Transverse colon (tissue), 4 donors: ENCODE results near the gene PRRC2A. TPM values are rescaled to one million over a fixed set of nuclear protein-coding genes. Genes with fewer than 3 reads are reported as not detected.
"Not testable (repeated sequence)": the region's sequence is repeated elsewhere in the genome, so short reads cannot be mapped to it uniquely, and the experiment has no call there.

ENCODE experiments used
- DNase-seq: peaks from one replicate; pipeline ENCODE4 v3.0.0-alpha.2; 2019
- H3K27ac ChIP-seq, 4 donors: fragments of 200-600 bp; sonication (generic); 2 replicates each; pipeline ENCODE4 v1.5.1; 2016 to 2018; ENCODE audit warnings: inconsistent platforms in 4 of 4
- H3K27me3 ChIP-seq: fragments of 200-600 bp; sonication (generic); 2 replicates; pipeline ENCODE4 v1.5.1; 2017; ENCODE audit warnings: inconsistent platforms
- H3K36me3 ChIP-seq, 4 donors: fragments of 200-600 bp; sonication (generic); 2 replicates each; pipeline ENCODE4 v1.5.1; 2017 to 2019; ENCODE audit warnings: inconsistent platforms in 4 of 4
- H3K4me1 ChIP-seq, 4 donors: fragments of 200-600 bp; sonication (generic); 2 replicates each; pipeline ENCODE4 v1.5.1; 2017 to 2020; ENCODE audit warnings: inconsistent platforms in 4 of 4
- H3K4me3 ChIP-seq, 4 donors: fragments of 200-600 bp; sonication (generic); 1 replicate in 1 of 4; 2 replicates in 3 of 4; pipeline versions ENCODE4 v1.5.1 to v1.6.1; 2017 to 2019; ENCODE audit warnings: inconsistent platforms in 4 of 4
- H3K9me3 ChIP-seq, 2 donors: fragments of 200-600 bp; sonication (generic); 2 replicates each; pipeline ENCODE4 v1.5.1; 2017 to 2019; ENCODE audit warnings: inconsistent platforms in 2 of 2
- EP300 ChIP-seq: sonication (generic); formaldehyde crosslinking; IDR thresholded peaks from one replicate; pipeline ENCODE4 v1.6.1; 2017; ENCODE audit warnings: antibody characterized with exemption, low read depth
- POLR2A ChIP-seq: fragments of 450-650 bp; IDR thresholded peaks from one replicate; pipeline ENCODE4 v1.6.1; 2016; ENCODE audit warnings: antibody characterized with exemption, mild to moderate bottlenecking, moderate library complexity
- POLR2AphosphoS5 ChIP-seq, 3 donors: sonication (generic); formaldehyde crosslinking; IDR thresholded peaks; one replicate each; pipeline ENCODE4 v1.6.1; 2016; ENCODE audit warnings: antibody characterized with exemption in 3 of 3
- WGBS, 2 donors: methylation state at CpG; one replicate each; pipeline ENCODE4 v1.1.5; 2018; ENCODE audit warnings: low coverage in 1 of 2; 5-methylcytosine and 5-hydroxymethylcytosine counted together
- in situ Hi-C, 4 donors: fragments of 200-750 bp; cut with MboI; loops; one replicate each; pipeline versions ENCODE4 v1.15.0 to v1.15.1; 2017; ENCODE audit warnings: low sequenced_read_pairs in 3 of 4, low pct_ligation_motif_present in 1 of 4, low pct_unique_long_range_greater_than_20kb in 1 of 4
- intact Hi-C: fragments of 100-400 bp; cut with DNase I; formaldehyde crosslinking; loops from one replicate; pipeline ENCODE4 v1.15.1; 2023; ENCODE audit warnings: low total_unique reads
- total RNA-seq, 4 donors: library from RNA; depleted of rRNA; stranded (reverse); fragments of >200 nt; gene quantifications; one replicate each; pipeline ENCODE4 v1.1.0, GENCODE V29; 2016
- TF ChIP-seq, protein P1 (sequence below), 5 experiments: fragments of 200-600 bp in 3 of 5; fragments of 450-650 bp in 2 of 5; sonication (generic) in 3 of 5; IDR thresholded peaks; 1 replicate in 2 of 5; 2 replicates in 3 of 5; pipeline ENCODE4 v1.5.1; 2016 to 2017; ENCODE audit warnings: antibody characterized with exemption in 5 of 5, inconsistent platforms in 3 of 5, mild to moderate bottlenecking in 2 of 5, moderate library complexity in 1 of 5

Gene PRRC2A
- total RNA-seq, 4 donors from 2014 or later = 63.9 to 138 (median 85.8) TPM

GRCh38 chr6:31588871-31589650 is 31.5 kb upstream of the PRRC2A start:
- Histone ChIP-seq H3K4me3 (no peak overlapping the region), H3K36me3 (no peaks in the 10 kb centered on the region), H3K9me3 (no peaks in the 10 kb centered on the region), H3K27me3 (no peaks in the 10 kb centered on the region), H3K4me1 (peaks cover 0 to 21% (median 0%) of the 10 kb centered on the region in 4 donors), H3K27ac (no peak overlapping the region)
- DNase-seq = no peak
- WGBS, 2 donors = 33 to 61% methylated on average over 2 to 9 of the region's 9 CpGs
- TF ChIP-seq POLR2A (no peak), EP300 (no peak), POLR2AphosphoS5 (IDR thresholded peaks at IDR 0.05) (no peak)
- TF ChIP-seq, protein P1, sequence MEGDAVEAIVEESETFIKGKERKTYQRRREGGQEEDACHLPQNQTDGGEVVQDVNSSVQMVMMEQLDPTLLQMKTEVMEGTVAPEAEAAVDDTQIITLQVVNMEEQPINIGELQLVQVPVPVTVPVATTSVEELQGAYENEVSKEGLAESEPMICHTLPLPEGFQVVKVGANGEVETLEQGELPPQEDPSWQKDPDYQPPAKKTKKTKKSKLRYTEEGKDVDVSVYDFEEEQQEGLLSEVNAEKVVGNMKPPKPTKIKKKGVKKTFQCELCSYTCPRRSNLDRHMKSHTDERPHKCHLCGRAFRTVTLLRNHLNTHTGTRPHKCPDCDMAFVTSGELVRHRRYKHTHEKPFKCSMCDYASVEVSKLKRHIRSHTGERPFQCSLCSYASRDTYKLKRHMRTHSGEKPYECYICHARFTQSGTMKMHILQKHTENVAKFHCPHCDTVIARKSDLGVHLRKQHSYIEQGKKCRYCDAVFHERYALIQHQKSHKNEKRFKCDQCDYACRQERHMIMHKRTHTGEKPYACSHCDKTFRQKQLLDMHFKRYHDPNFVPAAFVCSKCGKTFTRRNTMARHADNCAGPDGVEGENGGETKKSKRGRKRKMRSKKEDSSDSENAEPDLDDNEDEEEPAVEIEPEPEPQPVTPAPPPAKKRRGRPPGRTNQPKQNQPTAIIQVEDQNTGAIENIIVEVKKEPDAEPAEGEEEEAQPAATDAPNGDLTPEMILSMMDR (IDR thresholded peaks at IDR 0.05) = no peak
- in situ Hi-C loops (no loop called here), intact Hi-C loops (no loop called here)

GRCh38 chr6:31590691-31591090 is 29.8 kb upstream of the PRRC2A start:
- in situ Hi-C loops = loop anchor here in 1 of 4 donors (10.0 kb wide), 1 partner anchor 46 kb away; the partner anchor contains the start of genes ATP6V1G2, DDX39B and NFKBIL1
- H3K9me3 ChIP-seq, H3K36me3 ChIP-seq, intact Hi-C loops, H3K27me3 ChIP-seq, H3K4me3 ChIP-seq, H3K27ac ChIP-seq, DNase-seq: not testable (repeated sequence)
- peaks cover 0 to 12% (median 0%) of the 10 kb centered on the region in 4 donors for H3K4me1 ChIP-seq
- WGBS, 2 donors = 85% methylated on average over 5 of the region's 5 CpGs; no CpG with 5 or more reads in 1 of the 2 donors

DNA sequence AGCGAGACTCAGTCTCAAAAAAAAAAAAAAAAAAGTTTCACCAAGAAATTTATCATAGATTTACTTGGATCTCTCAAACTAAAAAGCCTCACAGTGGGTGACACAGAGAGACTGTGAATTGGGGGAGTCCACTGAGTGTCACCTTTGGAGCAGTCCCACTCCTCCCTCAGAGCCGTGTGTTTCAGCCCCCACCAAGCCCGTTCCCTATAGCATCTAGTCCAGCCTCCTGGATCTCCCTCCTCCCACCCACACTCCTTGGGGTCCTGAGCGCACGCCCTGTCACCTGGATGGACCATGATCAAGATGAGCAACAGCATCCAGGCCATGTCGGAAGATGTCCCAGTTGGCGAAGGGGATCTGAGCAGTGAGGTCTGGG is 28.1 kb upstream of the PRRC2A start:
- 60 to 87% methylated on average over 2 to 7 of the region's 7 CpGs for WGBS, 2 donors
- intact Hi-C loops = no loop called here
- no peak for TF ChIP-seq POLR2A
- TF ChIP-seq, protein P1 (IDR thresholded peaks at IDR 0.05) = no peak
- no peak for TF ChIP-seq POLR2AphosphoS5 (IDR thresholded peaks at IDR 0.05)
- no peak for TF ChIP-seq EP300

GRCh38 chr6:31597006-31597405 is 23.5 kb upstream of the PRRC2A start:
- TF ChIP-seq, protein P1 (IDR thresholded peaks at IDR 0.05) = peak; percentile 8 to 45 (median 31)
- no peak for TF ChIP-seq POLR2A
- Histone ChIP-seq H3K4me3 (no peak overlapping the region), H3K27ac (no peak overlapping the region), H3K9me3 (no peaks in the 10 kb centered on the region), H3K36me3 (no peaks in the 10 kb centered on the region), H3K27me3 (no peaks in the 10 kb centered on the region), H3K4me1 (no peaks in the 10 kb centered on the region)
- 0 to 23% methylated on average over 1 to 2 of the region's 2 CpGs for WGBS, 2 donors
- DNase-seq = no peak
- in situ Hi-C loops (loop anchor here in 3 of 4 donors (5.0 to 10.0 kb wide), 2 partner anchors 50 to 52 kb away; partner anchors contain the start of genes ATP6V1G2 (in 3 of the 3), NFKBIL1 (in 3 of the 3) and DDX39B (in 1 of the 3)), intact Hi-C loops (no loop called here)

More for the DNA sequence above, 28.1 kb upstream of the PRRC2A start:
- Histone ChIP-seq H3K27ac (no peak overlapping the region), H3K9me3 (no peaks in the 10 kb centered on the region), H3K27me3 (no peaks in the 10 kb centered on the region), H3K4me1 (peaks cover 0 to 4% (median 0%) of the 10 kb centered on the region in 4 donors), H3K4me3 (no peak overlapping the region), H3K36me3 (no peaks in the 10 kb centered on the region)
- DNase-seq = no peak
- in situ Hi-C loops = loop anchor here in 1 of 4 donors (10.0 kb wide), 1 partner anchor 48 kb away; the partner anchor contains the start of genes ATP6V1G2, DDX39B and NFKBIL1
